Posterior cingulate gyrus (tissue), 11 donors: Measurements from ENCODE around the gene ITCH.
"Not testable (repeated sequence)": the region's sequence is repeated elsewhere in the genome, so short reads cannot be mapped to it uniquely, and the experiment has no call there.

ENCODE experiments used
- DNase-seq, 10 donors: peaks; one replicate each; pipeline versions ENCODE4 v3.0.0 to v3.0.0-alpha.2; 2020 to 2021; ENCODE audit warnings: mixed read lengths in 3 of 10
- intact Hi-C: fragments of 100-400 bp; cut with DNase I; formaldehyde crosslinking; loops from one replicate; pipeline ENCODE4 v1.15.1; 2023

ITCH gene

GRCh38 chr20:34374209-34374760, 11.2 kb downstream of the ITCH start:
- intact Hi-C loops, result no loop called here
- no peak for DNase-seq

- intact Hi-C loops, result no loop called here
These were observed 12.9 kb downstream of the ITCH start for GRCh38 chr20:34375977-34376430.

GRCh38 chr20:34377072-34377847, 14.2 kb downstream of the ITCH start:
- no peak for DNase-seq

More at GRCh38 chr20:34375977-34376430, 12.9 kb downstream of the ITCH start:
- DNase-seq, result no peak

GRCh38 chr20:34382174-34382573, 19.1 kb downstream of the ITCH start:
- DNase-seq, result no peak
- intact Hi-C loops, result no loop called here

More at GRCh38 chr20:34377072-34377847, 14.2 kb downstream of the ITCH start:
- intact Hi-C loops, result no loop called here

- intact Hi-C loops, DNase-seq: not testable (repeated sequence)
These were observed 19.9 kb downstream of the ITCH start for GRCh38 chr20:34382877-34383455.

- no peak for DNase-seq
- intact Hi-C loops, result no loop called here
These were observed 22.4 kb downstream of the ITCH start for GRCh38 chr20:34385464-34385863.

GRCh38 chr20:34388000-34388399, 24.9 kb downstream of the ITCH start:
- intact Hi-C loops, result no loop called here

GRCh38 chr20:34388678-34389077, 25.6 kb downstream of the ITCH start:
- intact Hi-C loops, result no loop called here
- no peak for DNase-seq

More at GRCh38 chr20:34388000-34388399, 24.9 kb downstream of the ITCH start:
- no peak for DNase-seq

GRCh38 chr20:34389206-34389953, 26.3 kb downstream of the ITCH start:
- intact Hi-C loops, result no loop called here
- DNase-seq, result no peak

GRCh38 chr20:34389954-34390555, 27.0 kb downstream of the ITCH start:
- intact Hi-C loops, result no loop called here
- no peak for DNase-seq

GRCh38 chr20:34396408-34396807, 33.3 kb downstream of the ITCH start:
- no peak for DNase-seq
- intact Hi-C loops, result no loop called here

GRCh38 chr20:34397096-34397495, 34.0 kb downstream of the ITCH start:
- no peak for DNase-seq
- intact Hi-C loops, result no loop called here

- intact Hi-C loops, result not testable (repeated sequence)
These were observed 37.7 kb downstream of the ITCH start for GRCh38 chr20:34400776-34401175.

GRCh38 chr20:34401741-34402455, 38.8 kb downstream of the ITCH start:
- intact Hi-C loops, result no loop called here
- no peak for DNase-seq

More at GRCh38 chr20:34400776-34401175, 37.7 kb downstream of the ITCH start:
- not testable (repeated sequence) for DNase-seq

- intact Hi-C loops, result no loop called here
- DNase-seq, result no peak
These were observed 39.4 kb downstream of the ITCH start for GRCh38 chr20:34402461-34402860.

GRCh38 chr20:34403063-34403827, 40.2 kb downstream of the ITCH start:
- intact Hi-C loops, result no loop called here

GRCh38 chr20:34403908-34404307, 40.8 kb downstream of the ITCH start:
- intact Hi-C loops, result no loop called here
- DNase-seq, result no peak

More at GRCh38 chr20:34403063-34403827, 40.2 kb downstream of the ITCH start:
- DNase-seq, result no peak

GRCh38 chr20:34404803-34405202, 41.7 kb downstream of the ITCH start:
- intact Hi-C loops, result no loop called here
- DNase-seq, result no peak

- DNase-seq, intact Hi-C loops: not testable (repeated sequence)
These were observed 42.2 kb downstream of the ITCH start for GRCh38 chr20:34405247-34405651.
